H1 (cell line): ENCODE measurements around the gene MIEN1. TPM values are rescaled to one million over a fixed set of nuclear protein-coding genes. Genes with fewer than 3 reads are reported as not detected.

ENCODE experiments used
- CTCF ChIA-PET: fragments of 300-600 bp; sonication (Branson Sonifier 250); formaldehyde crosslinking; loops from one replicate; lab custom pipeline; 2021; ENCODE audit not compliant: partially characterized antibody; lab: Charles Lee
- POLR2A ChIA-PET: fragments of 300-600 bp; sonication (Branson Sonifier 250); formaldehyde crosslinking; loops from one replicate; lab custom pipeline; 2021; ENCODE audit warnings: inconsistent platforms; ENCODE audit not compliant: partially characterized antibody; lab: Charles Lee
- DNase-seq, 2 experiments: peaks; one replicate each; pipeline versions ENCODE4 v3.0.0 to v3.0.0-alpha.2; 2010 to 2022; ENCODE audit warnings: low spot score in 2 of 2, low read depth in 1 of 2, mixed read lengths in 1 of 2
- FAIRE-seq: peaks from 2 replicates; lab custom pipeline; 2011; peaks lifted over from hg19 to GRCh38; lab: Jason Lieb, UNC
- H2AFZ ChIP-seq: 2 replicates; pipeline ENCODE4 v1.8.1; 2012; ENCODE audit warnings: low read length, inconsistent platforms
- H2AK5ac ChIP-seq: 2 replicates; pipeline ENCODE4 v1.6.1; 2013; ENCODE audit warnings: low read depth, low read length
- H2BK120ac ChIP-seq: replicated peaks from 2 replicates; pipeline ENCODE3; 2013; ENCODE audit warnings: low read depth, low read length, inconsistent platforms
- H2BK12ac ChIP-seq: 2 replicates; pipeline ENCODE4 v1.6.1; 2013; ENCODE audit warnings: low read depth, low read length
- H2BK15ac ChIP-seq: 2 replicates; pipeline ENCODE4 v1.6.1; 2013; ENCODE audit warnings: low read length
- H2BK20ac ChIP-seq: 2 replicates; pipeline ENCODE4 v1.6.1; 2013; ENCODE audit warnings: low read length
- H2BK5ac ChIP-seq: 2 replicates; pipeline ENCODE4 v1.6.1; 2013; ENCODE audit warnings: low read depth, low read length
- H3K14ac ChIP-seq: 2 replicates; pipeline ENCODE4 v1.6.1; 2013; ENCODE audit warnings: inconsistent platforms; ENCODE audit not compliant: insufficient read length
- H3K18ac ChIP-seq: 2 replicates; pipeline ENCODE4 v1.6.1; 2013; ENCODE audit warnings: low read length; ENCODE audit errors: extremely low read depth
- H3K23ac ChIP-seq: 2 replicates; pipeline ENCODE4 v1.6.1; 2013; ENCODE audit warnings: inconsistent platforms; ENCODE audit not compliant: insufficient read length
- H3K23me2 ChIP-seq: 2 replicates; pipeline ENCODE4 v1.6.1; 2013; ENCODE audit warnings: low read depth, low read length
- H3K27ac ChIP-seq: 2 replicates; pipeline ENCODE4 v1.6.1; 2011; ENCODE audit warnings: low read depth, low read length, inconsistent platforms
- H3K27me3 ChIP-seq, 4 experiments: replicated peaks in 1 of 4; 1 replicate in 1 of 4; 2 replicates in 3 of 4; pipeline versions ENCODE4 v1.6.1 to v1.8.1; 2011 to 2013; ENCODE audit warnings: low read length in 3 of 4, mild to moderate bottlenecking in 3 of 4, inconsistent platforms in 2 of 4, mixed read lengths in 2 of 4, moderate library complexity in 1 of 4; ENCODE audit not compliant: control insufficient read depth in 3 of 4, insufficient read depth in 3 of 4; ENCODE audit errors: extremely low read depth in 1 of 4
- H3K36me3 ChIP-seq, 4 experiments: 2 replicates each; pipeline versions ENCODE4 v1.6.1 to v1.8.1; 2011 to 2013; ENCODE audit warnings: mild to moderate bottlenecking in 4 of 4, low read length in 3 of 4, moderate library complexity in 2 of 4, control low read depth in 1 of 4, inconsistent platforms in 1 of 4; ENCODE audit not compliant: insufficient read depth in 4 of 4, control insufficient read depth in 2 of 4
- H3K4ac ChIP-seq: replicated peaks from 2 replicates; pipeline ENCODE3; 2013; ENCODE audit warnings: low read length, low read depth, mixed read lengths, inconsistent platforms; ENCODE audit not compliant: insufficient read length
- H3K4me1 ChIP-seq, 4 experiments: replicated peaks in 1 of 4; 1 replicate in 1 of 4; 2 replicates in 3 of 4; pipeline versions ENCODE4 v1.6.1 to v1.8.1; 2011 to 2013; ENCODE audit warnings: low read length in 3 of 4, inconsistent platforms in 2 of 4, mixed read lengths in 1 of 4; ENCODE audit not compliant: insufficient read depth in 4 of 4, control insufficient read depth in 3 of 4
- H3K4me2 ChIP-seq, 2 experiments: 2 replicates each; pipeline versions ENCODE4 v1.6.1 to v1.8.1; 2011 to 2013; ENCODE audit warnings: low read depth in 2 of 2, low read length in 2 of 2, control low read depth in 1 of 2, inconsistent platforms in 1 of 2, mild to moderate bottlenecking in 1 of 2; ENCODE audit not compliant: insufficient read depth in 1 of 2
- H3K4me3 ChIP-seq, 4 experiments: fragments of 200-600, 300-600 bp in 1 of 4; sonication (generic), shearing (Covaris generic), sonication (Bioruptor Twin) in 1 of 4; 2 replicates each; pipeline versions ENCODE4 v1.5.1 to v1.8.1; 2011 to 2016; ENCODE audit warnings: low read length in 4 of 4, low read depth in 3 of 4, control low read depth in 2 of 4, inconsistent platforms in 2 of 4, mild to moderate bottlenecking in 2 of 4, mixed read lengths in 1 of 4, moderate library complexity in 1 of 4; ENCODE audit not compliant: insufficient read depth in 2 of 4; ENCODE audit errors: extremely low read depth in 1 of 4
- H3K56ac ChIP-seq: replicated peaks from 2 replicates; pipeline ENCODE3; 2013; ENCODE audit warnings: low read depth, mild to moderate bottlenecking, mixed read lengths, low read length, inconsistent platforms; ENCODE audit not compliant: insufficient read length
- H3K79me1 ChIP-seq: 2 replicates; pipeline ENCODE4 v1.6.1; 2013; ENCODE audit warnings: low read depth, low read length, control low read depth
- H3K79me2 ChIP-seq, 2 experiments: 2 replicates each; pipeline versions ENCODE4 v1.6.1 to v1.8.1; 2012 to 2013; ENCODE audit warnings: low read length in 2 of 2, mild to moderate bottlenecking in 2 of 2, inconsistent platforms in 1 of 2; ENCODE audit not compliant: insufficient read depth in 2 of 2, control insufficient read depth in 1 of 2
- H3K9ac ChIP-seq, 4 experiments: replicated peaks in 1 of 4; 1 replicate in 1 of 4; 2 replicates in 3 of 4; pipeline versions ENCODE4 v1.6.1 to v1.8.1; 2011 to 2013; ENCODE audit warnings: low read depth in 3 of 4, low read length in 3 of 4, control low read depth in 2 of 4, mild to moderate bottlenecking in 2 of 4, moderate library complexity in 2 of 4, inconsistent platforms in 1 of 4; ENCODE audit errors: extremely low read depth in 1 of 4
- H3K9me3 ChIP-seq, 2 experiments: 2 replicates each; pipeline versions ENCODE4 v1.6.1 to v1.8.1; 2012 to 2013; ENCODE audit warnings: mild to moderate bottlenecking in 2 of 2, moderate library complexity in 2 of 2, control low read depth in 1 of 2, inconsistent platforms in 1 of 2, low read depth in 1 of 2, low read length in 1 of 2, mixed read lengths in 1 of 2; ENCODE audit not compliant: insufficient read depth in 2 of 2
- H4K20me1 ChIP-seq, 2 experiments: replicated peaks in 1 of 2; 2 replicates each; pipeline versions ENCODE3 to v1.8.1; 2011 to 2013; ENCODE audit warnings: inconsistent platforms in 2 of 2, low read length in 2 of 2, mild to moderate bottlenecking in 1 of 2; ENCODE audit not compliant: insufficient read depth in 2 of 2, control insufficient read depth in 1 of 2
- H4K5ac ChIP-seq: 2 replicates; pipeline ENCODE4 v1.6.1; 2013; ENCODE audit warnings: low read length, low read depth, mixed read lengths, inconsistent platforms; ENCODE audit not compliant: insufficient read length
- H4K8ac ChIP-seq: 2 replicates; pipeline ENCODE4 v1.8.0; 2013; ENCODE audit warnings: mild to moderate bottlenecking, moderate library complexity, low read length, inconsistent platforms; ENCODE audit not compliant: insufficient read depth; ENCODE audit errors: extremely low read depth
- H4K91ac ChIP-seq: replicated peaks from 2 replicates; pipeline ENCODE3; 2013; ENCODE audit warnings: low read length, mixed read lengths, inconsistent platforms; ENCODE audit not compliant: insufficient read length
- CBX5 ChIP-seq: fragments of 300-800, 300-1000 bp; sonication (generic); IDR thresholded peaks from 2 replicates; pipeline ENCODE4 v1.7.1; 2016; ENCODE audit warnings: antibody characterized with exemption, low read length, low read depth
- CHD1 ChIP-seq: IDR thresholded peaks from 2 replicates; pipeline ENCODE4 v1.6.1; 2012; ENCODE audit warnings: low read depth, low read length, improper control_type of control experiment
- EZH2 ChIP-seq: fragments of 200-600 bp; sonication (generic); IDR thresholded peaks from 2 replicates; pipeline ENCODE4 v1.7.1; 2012; ENCODE audit warnings: low read depth, mild to moderate bottlenecking, moderate library complexity, low read length, inconsistent platforms; ENCODE audit not compliant: severe bottlenecking
- GABPA ChIP-seq: IDR thresholded peaks from 2 replicates; pipeline ENCODE4 v1.6.1; 2011; ENCODE audit warnings: mild to moderate bottlenecking, low read length, moderate library complexity, borderline replicate concordance; ENCODE audit not compliant: insufficient read depth
- GTF2F1 ChIP-seq: IDR thresholded peaks from 2 replicates; pipeline ENCODE4 v1.6.1; 2012; ENCODE audit warnings: low read depth, low read length, improper control_type of control experiment, borderline replicate concordance
- JUND ChIP-seq: IDR thresholded peaks from 2 replicates; pipeline ENCODE4 v1.6.1; 2011; ENCODE audit warnings: mild to moderate bottlenecking, improper control_type of control experiment, low read length
- RNF2 ChIP-seq: fragments of 200-900, 300-1000 bp; sonication (generic); IDR thresholded peaks from 2 replicates; pipeline ENCODE4 v1.7.1; 2016; ENCODE audit warnings: borderline replicate concordance, low read depth, mild to moderate bottlenecking, antibody characterized with exemption, low read length; ENCODE audit not compliant: poor library complexity, severe bottlenecking; ENCODE audit errors: missing control alignments
- SIN3A ChIP-seq, 2 experiments: IDR thresholded peaks in 1 of 2; conservative IDR thresholded peaks in 1 of 2; 2 replicates each; pipeline ENCODE4 v1.6.1; 2011 to 2012; ENCODE audit warnings: low read length in 2 of 2, improper control_type of control experiment in 1 of 2, low read depth in 1 of 2, mild to moderate bottlenecking in 1 of 2
- SIRT6 ChIP-seq: IDR thresholded peaks from one replicate; pipeline ENCODE4 v1.7.1; 2012; ENCODE audit warnings: low read length, inconsistent platforms
- SIX5 ChIP-seq: IDR thresholded peaks from 2 replicates; pipeline ENCODE4 v1.6.1; 2011; ENCODE audit warnings: mild to moderate bottlenecking, low read depth, low read length
- SP2 ChIP-seq: IDR thresholded peaks from 2 replicates; pipeline ENCODE4 v1.6.1; 2012; ENCODE audit warnings: mild to moderate bottlenecking, low read length, inconsistent platforms
- SP4 ChIP-seq: IDR thresholded peaks from 2 replicates; pipeline ENCODE4 v1.6.1; 2012; ENCODE audit warnings: low read length, inconsistent platforms
- WGBS, 2 experiments: shearing (Covaris generic) in 1 of 2; methylation state at CpG; one replicate each; pipeline versions ENCODE4 v1.1.6 to v1.1.7; 2013 to 2015; ENCODE audit warnings: low lambda C conversion rate in 2 of 2, mixed read lengths in 2 of 2, inconsistent platforms in 1 of 2, low coverage in 1 of 2, missing lambda C conversion rate in 1 of 2; ENCODE audit not compliant: insufficient replicate concordance in 2 of 2, insufficient coverage in 1 of 2, insufficient read length in 1 of 2; ENCODE audit errors: extremely low coverage in 1 of 2, missing lambda C conversion rate in 1 of 2; 5-methylcytosine and 5-hydroxymethylcytosine counted together
- polyA plus RNA-seq, 7 experiments: library from polyadenylated mRNA; depleted of rRNA in 3 of 7; stranded (reverse) in 5 of 7; unstranded in 2 of 7; fragments of >200 nt in 5 of 7; fragments of 200-250 nt in 2 of 7; gene quantifications; 1 replicate in 5 of 7; 2 replicates in 1 of 7; 4 replicates in 1 of 7; pipeline versions ENCODE4 v1.2.1 to v1.2.3, GENCODE V29; 2011 to 2013; ENCODE audit warnings: missing spikeins in 2 of 7, mixed read lengths in 2 of 7
- total RNA-seq: library from RNA; stranded (reverse); fragmentation: NEBNext Ultra II Directional; extraction: Animal tissue kit (Norgen Biotek cat#: 25700); gene quantifications from 2 replicates; pipeline ENCODE4 v1.2.1, GENCODE V29; 2021
- TF ChIP-seq, protein P1 (sequence below): IDR thresholded peaks from 2 replicates; pipeline ENCODE4 v1.6.1; 2012; ENCODE audit warnings: inconsistent platforms

MIEN1 gene
- total and polyA plus RNA-seq, 2 of the 8 experiments (the other 6 are each of a cell fraction or from before 2014, with no cell fraction given) = 29.6 to 54.9 TPM

GRCh38 chr17:39761861-39762496, 31.6 kb upstream of the MIEN1 start:
- H2BK5ac ChIP-seq = no peak overlapping the region
- no peak overlapping the region for H3K27ac ChIP-seq
- H3K18ac ChIP-seq = no peak overlapping the region
- no peak overlapping the region for H4K5ac ChIP-seq
- no peak overlapping the region for H2BK12ac ChIP-seq
- WGBS, 2 experiments = 94% methylated on average over 10 of the region's 10 CpGs; no CpG with 5 or more reads in 1 of the 2 experiments
- no peaks in the 10 kb centered on the region for H3K23me2 ChIP-seq
- FAIRE-seq (no peak), DNase-seq (no peak)
- no peak overlapping the region for H2AFZ ChIP-seq
- no peak overlapping the region for H4K91ac ChIP-seq
- no peak overlapping the region for H2BK15ac ChIP-seq
- H3K4me2 ChIP-seq = no peak overlapping the region
- no peaks in the 10 kb centered on the region for H3K79me2 ChIP-seq
- H4K8ac ChIP-seq = no peak overlapping the region
- H3K27me3 ChIP-seq = no peaks in the 10 kb centered on the region
- ChIA-PET CTCF (interaction anchor here (0.8 to 1.4 kb wide), 4 partner anchors 24 to 138 kb away, joined by 4 to 6 read pairs (median 6); partner anchors contain the start of gene MIEN1), POLR2A (no interaction called here)
- no peaks in the 10 kb centered on the region for H4K20me1 ChIP-seq
- H3K9ac ChIP-seq = no peak overlapping the region
- no peak overlapping the region for H2BK120ac ChIP-seq
- H2BK20ac ChIP-seq = no peak overlapping the region
- H3K56ac ChIP-seq = no peak overlapping the region
- H3K9me3 ChIP-seq = no peaks in the 10 kb centered on the region
- H3K14ac ChIP-seq = no peak overlapping the region
- no peak overlapping the region for H3K4ac ChIP-seq
- no peak overlapping the region for H3K4me3 ChIP-seq
- H3K23ac ChIP-seq = no peak overlapping the region
- no peaks in the 10 kb centered on the region; the same call in 1 of the 2 replicates for H3K79me1 ChIP-seq
- H3K36me3 ChIP-seq = no peaks in the 10 kb centered on the region
- H2AK5ac ChIP-seq = no peak overlapping the region
- H3K4me1 ChIP-seq = no peaks in the 10 kb centered on the region
- TF ChIP-seq SP4 (no peak), SIRT6 (no peak), SIN3A (conservative IDR thresholded peaks at IDR 0.05 in 1 of 2, IDR thresholded peaks at IDR 0.05 in 1 of 2; ENCODE audit: low read depth in 1 of 2, low read length in 2 of 2) (no peak), GTF2F1 (no peak), EZH2 (no peak), SP2 (no peak), GABPA (no peak), SIX5 (no peak), RNF2 (no peak), JUND (no peak), CBX5 (no peak), CHD1 (no peak)
- TF ChIP-seq, protein P1, sequence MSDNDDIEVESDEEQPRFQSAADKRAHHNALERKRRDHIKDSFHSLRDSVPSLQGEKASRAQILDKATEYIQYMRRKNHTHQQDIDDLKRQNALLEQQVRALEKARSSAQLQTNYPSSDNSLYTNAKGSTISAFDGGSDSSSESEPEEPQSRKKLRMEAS = no peak
